ENCODE results near the gene TSHR.

TSHR gene

DNA sequence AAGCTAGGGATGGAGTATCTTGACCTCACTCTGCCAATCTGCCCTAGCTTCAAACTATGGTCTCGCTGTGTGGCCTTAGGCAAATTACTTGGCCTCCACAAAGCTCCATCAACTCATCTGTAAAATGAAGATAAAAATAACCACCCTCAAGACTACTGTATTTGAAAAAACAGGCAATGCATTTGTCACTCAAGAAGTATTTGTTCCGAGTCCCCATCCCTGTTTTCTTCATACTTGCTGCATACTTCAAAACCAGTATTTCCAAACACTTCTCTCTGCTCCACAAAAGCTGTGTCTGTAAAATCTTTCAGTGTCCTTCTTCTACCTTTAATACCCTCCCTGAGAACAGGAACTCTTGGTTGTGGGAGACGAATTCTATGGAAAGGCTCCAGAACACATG, 217.5 kb downstream of the TSHR start:
- no peak for DNase-seq (ENCODE audit: low read depth in 2 of 2, low spot score in 1 of 2)

DNA sequence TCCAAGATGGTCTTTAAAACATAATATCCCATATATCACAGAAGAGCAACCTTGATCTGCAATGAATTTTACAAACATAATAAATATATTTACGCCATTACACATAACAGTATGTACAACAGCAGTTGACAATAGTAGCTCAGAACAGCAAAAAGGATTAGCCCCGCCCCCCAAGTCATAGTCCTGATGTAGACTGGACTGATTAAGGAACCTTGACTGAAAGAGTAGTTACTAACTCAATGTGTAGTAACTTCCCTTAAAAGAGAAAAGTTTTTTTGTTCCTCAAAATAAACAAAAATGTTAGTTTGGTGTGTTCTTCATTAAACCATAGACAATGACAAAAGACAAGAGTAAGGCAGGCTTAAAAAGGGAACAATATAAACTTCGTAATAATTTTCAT, 220.8 kb downstream of the TSHR start:
- no peak for DNase-seq (ENCODE audit: low read depth in 2 of 2, low spot score in 1 of 2)

- no peak for DNase-seq (ENCODE audit: low read depth in 2 of 2, low spot score in 1 of 2)
These were observed 221.8 kb downstream of the TSHR start for GRCh38 chr14:81177225-81177624.

- DNase-seq (ENCODE audit: low read depth in 2 of 2, low spot score in 1 of 2) = no peak
These were observed 222.6 kb downstream of the TSHR start for GRCh38 chr14:81178063-81178462.

- DNase-seq (ENCODE audit: low read depth in 2 of 2, low spot score in 1 of 2) = no peak
These were observed 224.2 kb downstream of the TSHR start for GRCh38 chr14:81179631-81180030.

DNA sequence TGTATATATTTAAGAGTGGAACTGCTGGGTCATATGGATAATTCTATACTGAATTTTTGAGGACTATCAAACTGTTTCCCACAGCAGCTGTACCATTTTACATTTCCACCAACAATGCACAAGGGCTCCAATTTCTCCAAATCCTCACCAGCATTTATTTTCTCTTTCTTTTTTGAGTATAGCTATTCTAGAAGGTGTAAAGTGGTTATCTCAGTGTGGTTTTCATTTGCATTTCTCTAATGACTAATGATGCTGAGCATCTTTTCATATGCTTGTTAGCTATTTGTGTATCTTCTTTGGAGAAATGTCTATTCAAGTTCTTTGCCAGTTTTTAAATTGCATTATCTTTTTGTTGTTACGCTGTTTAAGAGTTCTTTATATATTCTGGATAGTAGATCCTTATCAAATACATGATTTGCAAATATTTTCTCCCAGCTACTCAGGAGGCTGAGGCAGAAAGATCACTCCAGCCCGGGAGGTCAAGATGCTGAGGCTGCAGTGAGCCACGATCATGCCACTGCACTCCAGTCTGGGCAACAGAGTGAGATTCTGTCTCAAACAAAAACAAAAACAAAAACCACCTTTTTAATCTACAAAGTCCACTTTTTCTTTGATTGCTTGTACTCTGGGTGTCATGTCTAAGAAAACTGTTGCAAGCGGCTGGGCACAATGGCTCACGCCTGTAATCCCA, 232.6 kb downstream of the TSHR start:
- no peak for DNase-seq (ENCODE audit: low read depth in 2 of 2, low spot score in 1 of 2)

DNA sequence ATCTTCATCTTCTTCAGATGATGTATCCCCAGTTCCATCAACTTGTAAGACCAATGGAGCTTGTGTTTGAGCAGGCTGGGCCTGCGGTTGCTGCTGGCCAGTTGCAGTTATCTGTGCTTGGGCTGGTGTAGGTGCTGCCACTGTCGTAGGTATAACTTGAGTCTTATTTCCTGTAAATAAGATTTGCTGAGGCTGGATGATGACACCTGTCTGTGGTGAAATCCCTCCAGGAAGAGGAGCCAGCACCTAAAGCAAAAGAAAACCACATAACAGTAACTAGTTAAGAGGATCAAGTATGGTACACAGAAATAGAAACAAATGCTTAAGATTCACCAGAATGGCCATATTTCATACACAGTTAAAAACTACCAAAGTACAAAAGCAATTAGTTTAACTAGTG, 237.2 kb downstream of the TSHR start:
- no peak for DNase-seq (ENCODE audit: low read depth in 2 of 2, low spot score in 1 of 2)

GRCh38 chr14:81193924-81194633, 238.7 kb downstream of the TSHR start:
- no peak for DNase-seq (ENCODE audit: low read depth in 2 of 2, low spot score in 1 of 2)
